ENCODE measurements around the gene TGM3.

TGM3 gene

DNA sequence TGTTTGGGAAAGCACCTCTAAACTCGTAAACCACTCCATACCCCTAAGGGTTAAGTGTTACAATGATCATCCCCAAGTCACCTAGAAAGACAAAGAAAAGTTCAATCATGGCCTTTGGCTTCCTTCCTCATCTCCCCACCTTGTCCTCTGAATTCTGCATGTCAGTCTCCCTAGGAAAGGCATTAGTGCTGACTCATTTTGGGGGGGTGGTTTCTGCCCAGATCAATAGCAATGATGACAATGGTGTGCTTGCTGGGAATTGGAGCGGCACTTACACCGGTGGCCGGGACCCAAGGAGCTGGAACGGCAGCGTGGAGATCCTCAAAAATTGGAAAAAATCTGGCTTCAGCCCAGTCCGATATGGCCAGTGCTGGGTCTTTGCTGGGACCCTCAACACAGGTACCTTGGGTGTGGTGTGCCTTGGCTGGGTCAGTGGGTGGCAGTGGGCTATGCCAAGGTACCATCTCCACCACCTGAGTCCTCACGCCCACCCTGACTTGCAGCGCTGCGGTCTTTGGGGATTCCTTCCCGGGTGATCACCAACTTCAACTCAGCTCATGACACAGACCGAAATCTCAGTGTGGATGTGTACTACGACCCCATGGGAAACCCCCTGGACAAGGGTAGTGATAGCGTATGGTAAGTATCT lies 21.2 kb downstream of the TGM3 start:
- no peak overlapping the region for H3K27ac ChIP-seq
- TF ChIP-seq POLR2AphosphoS5 (IDR thresholded peaks at IDR 0.05; ENCODE audit: borderline replicate concordance, low read depth, low read length) (no peak), FOXP2 (optimal IDR thresholded peaks at IDR 0.05; ENCODE audit: control extremely low read depth, extremely low read length, insufficient read depth) (no peak), EZH2 (IDR thresholded peaks at IDR 0.05) (no peak)

GRCh38 chr20:2320813-2321658 lies 25.2 kb downstream of the TGM3 start:
- H3K4me3 ChIP-seq: no peak overlapping the region
- no peak overlapping the region for H3K9ac ChIP-seq (ENCODE audit: insufficient read length)
- no peak for DNase-seq (ENCODE audit: low read depth, low spot score)
- H3K27ac ChIP-seq: no peak overlapping the region
- no peaks in the 10 kb centered on the region for H3K9me3 ChIP-seq (ENCODE audit: low read depth, low read length)
- no peaks in the 10 kb centered on the region for H3K36me3 ChIP-seq (ENCODE audit: insufficient read depth, low read length)
- TF ChIP-seq POLR2AphosphoS5 (IDR thresholded peaks at IDR 0.05; ENCODE audit: borderline replicate concordance, low read depth, low read length) (no peak), FOXP2 (optimal IDR thresholded peaks at IDR 0.05; ENCODE audit: control extremely low read depth, extremely low read length, insufficient read depth) (no peak), EZH2 (IDR thresholded peaks at IDR 0.05) (no peak)

More for the DNA sequence above, 21.2 kb downstream of the TGM3 start:
- H3K9ac ChIP-seq (ENCODE audit: insufficient read length): no peak overlapping the region
- H3K4me3 ChIP-seq: no peak overlapping the region
- H3K36me3 ChIP-seq (ENCODE audit: insufficient read depth, low read length): no peaks in the 10 kb centered on the region
- no peak for DNase-seq (ENCODE audit: low read depth, low spot score)
- H3K9me3 ChIP-seq (ENCODE audit: low read depth, low read length): no peaks in the 10 kb centered on the region

DNA sequence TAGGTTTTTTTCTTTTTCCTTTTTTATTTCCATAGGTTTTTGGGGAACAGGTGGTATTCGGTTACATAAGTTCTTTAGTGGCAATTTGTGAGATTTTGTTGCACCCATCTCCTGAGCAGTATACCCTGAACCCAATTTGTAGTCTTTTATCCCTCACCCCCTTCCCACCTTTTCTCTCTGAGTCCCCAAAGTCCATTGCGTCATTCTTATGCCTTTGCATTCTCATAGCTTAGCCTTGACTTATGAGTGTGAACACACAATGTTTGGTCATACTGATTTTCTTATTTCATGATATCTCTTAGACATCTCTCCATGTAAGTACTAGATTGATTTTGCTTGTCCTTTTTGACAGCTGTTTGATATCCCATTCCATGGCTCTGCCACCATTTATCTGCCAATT lies 27.2 kb downstream of the TGM3 start:
- H3K27ac ChIP-seq: no peak overlapping the region
- TF ChIP-seq POLR2AphosphoS5 (IDR thresholded peaks at IDR 0.05; ENCODE audit: borderline replicate concordance, low read depth, low read length) (no peak), FOXP2 (optimal IDR thresholded peaks at IDR 0.05; ENCODE audit: control extremely low read depth, extremely low read length, insufficient read depth) (no peak), EZH2 (IDR thresholded peaks at IDR 0.05) (no peak)
- no peak overlapping the region for H3K4me3 ChIP-seq
- no peak for DNase-seq (ENCODE audit: low read depth, low spot score)
- no peak overlapping the region for H3K9ac ChIP-seq (ENCODE audit: insufficient read length)
- no peaks in the 10 kb centered on the region for H3K36me3 ChIP-seq (ENCODE audit: insufficient read depth, low read length)
- H3K9me3 ChIP-seq (ENCODE audit: low read depth, low read length): no peaks in the 10 kb centered on the region

DNA sequence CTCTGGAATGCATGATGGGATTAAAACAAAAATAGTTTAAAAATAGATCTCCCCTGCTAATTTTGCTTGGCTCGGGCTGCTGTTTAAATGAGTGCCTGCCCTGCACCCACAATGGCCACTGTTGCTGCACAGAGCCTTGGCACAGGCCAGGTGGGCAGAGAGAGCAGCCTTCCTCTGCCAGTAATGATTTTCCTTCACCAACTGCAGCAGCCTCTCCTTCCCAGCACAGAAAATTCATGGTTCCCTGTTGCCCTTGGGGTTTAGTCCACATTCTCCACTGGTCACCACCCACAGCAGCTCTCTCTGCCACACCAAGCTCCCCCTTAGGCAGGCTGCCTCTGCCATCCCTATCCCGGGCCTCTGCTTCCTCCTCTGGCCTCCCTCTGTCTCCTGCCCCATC lies 30.2 kb downstream of the TGM3 start:
- no peak for DNase-seq (ENCODE audit: low read depth, low spot score)
- Histone ChIP-seq H3K36me3 (ENCODE audit: insufficient read depth, low read length) (no peaks in the 10 kb centered on the region), H3K9ac (ENCODE audit: insufficient read length) (no peak overlapping the region), H3K27ac (no peak overlapping the region), H3K9me3 (ENCODE audit: low read depth, low read length) (no peaks in the 10 kb centered on the region), H3K4me3 (no peak overlapping the region)
- no peak for TF ChIP-seq FOXP2 (optimal IDR thresholded peaks at IDR 0.05; ENCODE audit: control extremely low read depth, extremely low read length, insufficient read depth)
- TF ChIP-seq EZH2 (IDR thresholded peaks at IDR 0.05): no peak
- no peak for TF ChIP-seq POLR2AphosphoS5 (IDR thresholded peaks at IDR 0.05; ENCODE audit: borderline replicate concordance, low read depth, low read length)

GRCh38 chr20:2327620-2328555 lies 32.1 kb downstream of the TGM3 start:
- no peaks in the 10 kb centered on the region for H3K36me3 ChIP-seq (ENCODE audit: insufficient read depth, low read length)
- H3K9me3 ChIP-seq (ENCODE audit: low read depth, low read length): no peaks in the 10 kb centered on the region
- no peak overlapping the region for H3K9ac ChIP-seq (ENCODE audit: insufficient read length)
- H3K4me3 ChIP-seq: no peak overlapping the region
- DNase-seq (ENCODE audit: low read depth, low spot score): no peak
- H3K27ac ChIP-seq: no peak overlapping the region
- TF ChIP-seq POLR2AphosphoS5 (IDR thresholded peaks at IDR 0.05; ENCODE audit: borderline replicate concordance, low read depth, low read length) (no peak), FOXP2 (optimal IDR thresholded peaks at IDR 0.05; ENCODE audit: control extremely low read depth, extremely low read length, insufficient read depth) (no peak), EZH2 (IDR thresholded peaks at IDR 0.05) (no peak)

- no peak overlapping the region for H3K9ac ChIP-seq (ENCODE audit: insufficient read length)
- DNase-seq (ENCODE audit: low read depth, low spot score): no peak
- no peak overlapping the region for H3K4me3 ChIP-seq
- no peak overlapping the region for H3K27ac ChIP-seq
- TF ChIP-seq POLR2AphosphoS5 (IDR thresholded peaks at IDR 0.05; ENCODE audit: borderline replicate concordance, low read depth, low read length) (no peak), FOXP2 (optimal IDR thresholded peaks at IDR 0.05; ENCODE audit: control extremely low read depth, extremely low read length, insufficient read depth) (no peak), EZH2 (IDR thresholded peaks at IDR 0.05) (no peak)
- H3K9me3 ChIP-seq (ENCODE audit: low read depth, low read length): no peaks in the 10 kb centered on the region
- no peaks in the 10 kb centered on the region for H3K36me3 ChIP-seq (ENCODE audit: insufficient read depth, low read length)
These were observed 33.5 kb downstream of the TGM3 start for GRCh38 chr20:2329286-2329685.

- no peak overlapping the region for H3K27ac ChIP-seq
- no peaks in the 10 kb centered on the region for H3K9me3 ChIP-seq (ENCODE audit: low read depth, low read length)
- no peak overlapping the region for H3K4me3 ChIP-seq
- no peak overlapping the region for H3K9ac ChIP-seq (ENCODE audit: insufficient read length)
- DNase-seq (ENCODE audit: low read depth, low spot score): no peak
- TF ChIP-seq POLR2AphosphoS5 (IDR thresholded peaks at IDR 0.05; ENCODE audit: borderline replicate concordance, low read depth, low read length): no peak
- TF ChIP-seq FOXP2 (optimal IDR thresholded peaks at IDR 0.05; ENCODE audit: control extremely low read depth, extremely low read length, insufficient read depth): no peak
- no peak for TF ChIP-seq EZH2 (IDR thresholded peaks at IDR 0.05)
- no peaks in the 10 kb centered on the region for H3K36me3 ChIP-seq (ENCODE audit: insufficient read depth, low read length)
These were observed 34.4 kb downstream of the TGM3 start for GRCh38 chr20:2330090-2330695.
